Germinal center (tissue), 1 donor: ENCODE measurements around the gene TBC1D16.

Experiments
- DNase-seq: peaks from one replicate; pipeline ENCODE4 v3.0.0; 2012; ENCODE audit warnings: mixed read lengths, low spot score

The TBC1D16 gene

GRCh38 chr17:79925242-79925957 is 110.3 kb downstream of the TBC1D16 start:
- no peak for DNase-seq

GRCh38 chr17:79924639-79924976 is 111.1 kb downstream of the TBC1D16 start:
- DNase-seq: no peak

GRCh38 chr17:79923974-79924638 is 111.6 kb downstream of the TBC1D16 start:
- no peak for DNase-seq

DNA sequence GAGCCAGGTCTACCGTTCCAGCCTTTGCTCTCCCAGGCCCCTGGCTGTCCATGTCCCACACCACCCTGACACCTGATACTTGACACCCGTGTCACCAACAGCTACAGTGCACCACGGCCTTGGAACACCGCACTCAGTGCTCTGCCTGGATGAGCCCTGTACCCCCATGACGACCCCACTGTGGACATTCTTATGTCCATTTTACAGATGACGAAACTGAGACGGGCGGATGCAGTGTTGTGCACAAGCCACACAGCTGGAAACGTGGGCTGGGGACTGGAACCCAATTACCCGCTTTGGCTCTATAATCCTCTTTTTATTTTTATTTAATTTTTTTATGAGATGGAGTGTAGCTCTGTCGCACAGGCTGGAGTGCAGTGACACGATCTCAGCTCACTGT is 112.9 kb downstream of the TBC1D16 start:
- no peak for DNase-seq

- no peak for DNase-seq
Observed at GRCh38 chr17:79922116-79922601, 113.5 kb downstream of the TBC1D16 start.

DNA sequence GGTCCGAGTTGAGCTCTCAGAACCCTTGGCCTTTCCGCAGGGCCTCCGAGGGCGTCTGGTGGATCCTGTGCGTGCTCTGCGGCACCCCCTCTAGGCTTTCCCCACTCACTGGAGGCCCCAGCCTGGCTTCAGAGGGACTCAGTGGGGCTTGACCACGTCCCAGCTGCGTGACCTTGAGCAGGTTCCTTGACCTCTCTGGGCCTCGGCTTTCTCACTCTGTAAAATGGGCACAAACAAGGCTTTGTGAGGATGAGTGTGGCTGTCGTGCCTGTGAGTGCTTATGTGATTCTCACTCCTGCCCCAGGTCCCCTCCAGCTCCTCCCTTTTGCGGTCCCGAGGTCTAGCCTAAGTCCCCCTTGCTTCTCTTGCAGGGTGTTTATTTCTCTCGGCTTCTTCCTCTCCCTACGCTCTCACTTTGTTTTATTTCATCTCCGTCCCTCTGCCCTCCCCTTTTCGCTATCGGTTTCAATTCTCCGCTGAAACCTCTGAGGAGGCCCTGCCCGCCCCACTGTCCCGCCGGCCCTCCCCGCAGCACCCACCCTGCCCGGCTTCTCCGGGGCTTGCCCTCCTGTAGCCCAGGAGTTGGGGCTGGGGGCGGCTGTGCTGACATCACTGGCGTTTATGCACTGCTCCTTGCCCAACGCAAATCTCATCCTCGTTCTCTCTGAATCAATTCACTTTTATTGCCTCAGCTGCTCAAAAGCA is 114.1 kb downstream of the TBC1D16 start:
- no peak for DNase-seq

- no peak for DNase-seq
Observed at GRCh38 chr17:79920751-79921410, 114.8 kb downstream of the TBC1D16 start.

GRCh38 chr17:79919862-79920720 is 115.6 kb downstream of the TBC1D16 start:
- DNase-seq: no peak

- DNase-seq: no peak
Observed at GRCh38 chr17:79919164-79919585, 116.5 kb downstream of the TBC1D16 start.

GRCh38 chr17:79918581-79919163 is 117.0 kb downstream of the TBC1D16 start:
- DNase-seq: no peak

DNA sequence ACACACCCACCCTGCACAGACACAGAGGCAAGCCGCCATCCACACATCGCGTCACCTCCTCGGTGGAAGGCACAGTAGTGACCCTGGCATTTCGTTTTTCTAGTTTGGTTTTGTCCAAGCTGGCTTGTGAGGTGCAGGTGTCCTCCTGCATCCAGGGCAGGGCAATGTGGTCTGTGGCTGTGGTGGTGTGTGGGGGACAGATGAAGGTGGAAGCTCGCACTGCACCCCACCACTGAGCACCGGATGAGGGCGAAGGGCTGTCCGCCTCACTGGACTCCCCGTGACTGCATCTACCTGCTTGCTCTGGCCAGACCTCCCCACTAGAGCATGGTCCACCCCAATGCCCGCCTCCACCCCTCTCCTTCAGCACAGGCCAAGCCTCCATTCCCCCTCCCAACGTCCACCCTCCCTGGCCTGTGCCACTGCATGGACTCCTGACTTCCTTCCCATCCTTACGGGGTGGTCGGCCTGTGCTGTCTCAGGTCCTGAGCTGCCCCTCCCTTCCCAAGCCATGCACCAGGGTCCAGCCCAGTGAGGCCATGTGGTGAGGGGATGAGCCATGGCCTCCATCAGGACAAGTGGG is 117.7 kb downstream of the TBC1D16 start:
- no peak for DNase-seq

DNA sequence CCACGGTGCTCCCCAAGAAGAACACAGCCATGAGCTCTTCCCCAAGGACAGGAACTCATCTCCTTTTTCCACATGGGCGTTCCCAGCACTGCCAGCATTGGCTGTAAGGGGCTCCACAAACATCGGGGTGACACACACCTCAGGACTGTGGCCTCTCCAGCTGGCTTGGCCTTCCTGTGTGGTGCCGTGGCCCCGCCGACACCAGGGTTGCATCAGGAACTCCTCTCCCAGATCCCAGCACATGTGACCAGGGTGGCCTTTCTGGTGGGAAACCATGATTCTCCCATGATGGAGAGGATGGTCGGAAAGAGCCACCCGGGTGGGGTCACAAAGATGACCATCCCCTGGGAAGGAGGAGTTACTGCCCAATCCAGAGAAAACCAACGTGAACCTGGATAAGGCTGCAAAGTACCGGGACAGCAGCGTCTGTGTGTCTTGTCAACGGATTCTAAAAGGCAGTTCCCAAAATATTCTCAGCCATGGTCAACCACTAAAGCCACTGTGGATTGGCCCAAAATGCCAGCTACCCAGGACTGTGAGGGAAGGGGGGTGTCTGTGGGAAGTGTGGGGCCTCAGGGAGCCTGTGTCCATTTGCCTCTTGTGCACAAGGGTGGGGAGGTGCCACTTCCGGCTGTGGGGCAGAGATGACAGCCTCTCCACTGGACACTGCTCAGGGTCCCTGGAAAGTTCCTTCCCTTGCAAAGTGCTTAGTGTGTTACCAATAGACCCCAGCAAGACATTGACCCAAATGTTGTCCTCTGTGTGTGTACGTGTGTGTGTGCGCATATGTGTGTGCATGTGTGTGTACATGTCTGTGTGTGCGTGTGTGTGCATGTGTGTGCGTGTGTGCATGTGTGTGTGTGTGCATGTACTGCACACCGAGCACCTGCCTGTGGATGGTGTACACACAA is 118.4 kb downstream of the TBC1D16 start:
- DNase-seq: no peak

DNA sequence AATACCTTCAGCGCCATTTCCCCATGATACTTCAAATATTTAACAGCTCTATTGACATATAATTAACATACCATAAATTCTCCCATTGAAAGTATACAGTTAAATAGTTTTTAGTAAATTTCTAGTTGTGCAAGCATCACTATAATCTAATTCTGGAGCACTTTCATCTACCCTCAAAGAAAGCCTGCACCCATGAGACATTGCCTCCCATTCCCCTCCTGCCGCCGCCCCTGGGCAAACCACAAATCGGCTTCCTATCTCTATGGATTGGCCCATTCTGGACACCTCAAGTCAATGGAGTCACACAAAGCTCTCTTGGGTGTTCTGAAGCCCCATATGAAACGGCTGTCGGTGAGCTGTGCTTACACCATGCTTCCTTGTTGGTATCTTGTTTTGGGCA is 119.2 kb downstream of the TBC1D16 start:
- DNase-seq: no peak

GRCh38 chr17:79915850-79916430 is 119.7 kb downstream of the TBC1D16 start:
- peak; percentile 21 for DNase-seq

- no peak for DNase-seq
Observed at GRCh38 chr17:79914813-79915740, 120.6 kb downstream of the TBC1D16 start.

GRCh38 chr17:79913896-79914812 is 121.5 kb downstream of the TBC1D16 start:
- no peak for DNase-seq

- no peak for DNase-seq
Observed at GRCh38 chr17:79913451-79913850, 122.2 kb downstream of the TBC1D16 start.
